Right forelimb (tissue), 1 donor: Measurements from ENCODE around the gene TNS3.
"Not testable (repeated sequence)": the region's sequence is repeated elsewhere in the genome, so short reads cannot be mapped to it uniquely, and the experiment has no call there.

Experiments
- DNase-seq: peaks from one replicate; pipeline ENCODE4 v3.0.0-alpha.2; 2018

Gene TNS3

GRCh38 chr7:47482013-47482875 lies 99.7 kb downstream of the TNS3 start:
- no peak for DNase-seq

GRCh38 chr7:47481541-47482012 lies 100.3 kb downstream of the TNS3 start:
- DNase-seq: no peak

DNA sequence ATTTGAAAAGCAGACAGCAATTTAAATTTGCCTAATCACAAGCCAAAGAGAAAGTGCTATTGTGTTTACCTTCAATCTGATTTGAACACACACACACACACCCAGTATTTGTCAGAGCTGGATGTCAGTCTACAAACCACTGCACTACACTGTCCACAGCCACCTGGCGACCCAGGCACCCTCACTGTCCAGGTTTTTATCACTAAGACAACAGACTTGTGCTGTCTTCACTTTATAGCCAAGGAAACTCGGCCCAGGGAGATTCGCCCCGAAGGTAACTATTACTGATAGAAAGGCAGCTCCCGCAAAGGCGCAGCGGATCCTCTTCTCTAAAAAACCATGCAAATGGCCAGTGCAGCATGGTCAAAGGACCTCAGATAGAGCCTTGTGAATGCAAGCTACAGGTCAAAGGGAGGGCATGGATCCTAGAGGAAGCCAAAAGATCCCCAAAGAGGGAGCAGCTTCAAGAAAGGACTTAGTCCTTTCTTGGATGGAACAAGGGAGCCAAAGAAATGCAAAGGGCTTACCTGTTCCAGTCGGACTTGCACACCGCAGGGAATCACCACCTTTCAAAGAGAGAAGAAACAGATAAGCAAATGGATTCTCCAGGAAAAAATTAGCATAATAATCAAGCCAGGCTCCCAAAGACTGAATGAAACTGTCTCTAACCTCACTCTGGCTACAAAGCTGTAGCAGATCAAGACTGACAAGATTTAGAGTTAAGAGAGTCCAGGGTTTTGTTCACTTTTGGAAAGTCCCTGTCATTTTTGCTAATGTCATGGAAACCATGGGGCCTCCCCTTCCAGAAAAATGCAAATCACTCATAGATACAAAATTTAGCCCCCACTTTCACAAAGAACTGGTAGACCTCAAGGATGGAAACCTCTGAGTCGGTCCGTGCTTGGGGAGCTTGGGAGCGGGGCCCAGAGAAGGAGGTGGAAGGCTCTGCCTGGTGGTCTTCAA lies 101.1 kb downstream of the TNS3 start:
- DNase-seq: no peak

- DNase-seq: no peak
These were observed 101.9 kb downstream of the TNS3 start for GRCh38 chr7:47479821-47480575.

DNA sequence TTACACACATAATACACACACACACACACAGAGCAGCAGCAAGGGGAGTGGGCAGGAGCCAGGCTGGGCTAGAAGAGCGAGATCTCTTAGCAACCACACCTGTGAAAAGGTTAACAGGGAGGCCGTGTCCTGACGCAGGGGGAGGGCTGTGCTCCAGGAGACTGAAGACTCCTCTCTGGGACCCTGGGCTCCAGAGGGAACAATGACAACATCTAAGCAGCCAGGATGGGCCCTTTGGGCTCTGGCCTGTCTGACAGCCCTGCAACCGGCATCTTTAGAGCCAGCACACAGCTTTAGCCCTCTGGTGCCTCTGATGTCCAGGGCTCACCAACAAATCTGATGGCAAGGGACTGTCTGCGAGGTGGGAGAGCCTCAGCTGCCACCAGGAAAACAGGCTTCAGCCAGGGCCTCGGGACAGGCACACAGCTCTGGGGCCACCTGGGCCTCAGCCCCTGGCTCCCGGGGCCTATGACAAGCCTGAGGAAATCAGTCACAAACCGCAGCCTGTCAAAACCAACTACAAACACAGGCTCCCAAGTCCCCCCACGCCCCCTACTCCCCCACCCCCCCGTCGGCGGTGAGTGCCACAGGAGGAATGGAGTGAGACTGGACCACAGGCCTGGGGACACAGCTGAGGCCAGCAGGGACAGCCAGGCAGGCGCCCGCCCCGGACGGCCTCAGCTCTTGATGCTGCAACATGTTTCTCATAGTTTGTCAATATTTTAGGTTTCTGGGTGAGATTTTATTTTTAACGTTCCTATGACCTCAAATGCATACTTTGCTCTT lies 102.8 kb downstream of the TNS3 start:
- no peak for DNase-seq

DNA sequence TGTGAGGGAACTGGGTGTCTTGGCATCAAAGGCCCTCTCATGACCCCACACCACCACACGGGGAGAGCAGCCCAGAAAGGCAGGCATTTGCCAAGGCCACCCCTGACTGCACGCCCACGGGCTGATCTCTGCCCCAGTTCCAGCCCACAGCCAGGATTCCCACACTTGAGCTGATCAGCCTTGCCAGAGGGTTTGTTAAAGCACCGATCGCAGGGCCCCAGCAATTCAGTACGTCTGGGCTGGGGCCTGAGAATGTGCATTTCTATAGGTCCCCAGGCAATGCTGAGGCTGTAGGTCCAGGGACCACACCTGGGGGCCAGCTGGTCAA lies 103.9 kb downstream of the TNS3 start:
- no peak for DNase-seq

DNA sequence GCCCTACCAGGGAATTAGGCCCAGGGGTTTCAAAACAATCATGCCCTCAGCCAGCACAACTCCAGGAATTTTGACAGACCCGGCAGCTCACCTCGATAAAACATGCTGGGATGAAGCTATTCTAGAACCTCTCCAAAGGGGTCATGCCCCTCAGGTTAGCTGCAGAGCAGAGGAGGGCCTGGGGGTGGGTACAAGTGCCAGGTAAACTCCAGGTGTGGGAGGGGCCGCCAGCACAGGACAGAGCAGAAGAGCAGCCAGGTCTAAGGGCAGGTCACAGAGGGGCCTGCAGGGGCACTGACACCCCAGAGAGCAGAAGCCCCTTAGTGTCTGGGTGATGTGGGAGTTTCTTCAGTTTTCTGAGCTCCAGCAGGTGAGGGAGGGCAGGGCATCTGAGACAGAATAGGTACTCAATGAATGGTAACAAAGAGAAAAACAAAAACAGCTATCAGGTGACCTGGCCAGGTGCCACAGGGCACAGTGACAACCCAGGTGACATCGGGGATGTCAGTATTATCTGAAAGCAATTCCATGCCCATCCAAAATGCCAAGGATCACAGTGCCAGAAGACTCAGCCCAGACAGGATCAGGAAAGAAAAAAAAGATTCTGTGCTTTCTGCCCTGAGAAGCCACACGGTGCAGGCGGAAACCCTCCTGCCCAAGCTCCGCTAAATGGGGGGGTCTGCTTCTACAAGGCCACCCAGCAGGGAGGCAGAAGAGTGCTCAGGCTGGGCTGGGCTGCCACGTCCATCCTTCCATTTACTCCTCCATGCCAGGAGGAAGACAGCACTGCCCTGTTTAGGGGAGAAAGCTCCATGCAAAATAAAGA lies 104.5 kb downstream of the TNS3 start:
- DNase-seq: no peak

DNA sequence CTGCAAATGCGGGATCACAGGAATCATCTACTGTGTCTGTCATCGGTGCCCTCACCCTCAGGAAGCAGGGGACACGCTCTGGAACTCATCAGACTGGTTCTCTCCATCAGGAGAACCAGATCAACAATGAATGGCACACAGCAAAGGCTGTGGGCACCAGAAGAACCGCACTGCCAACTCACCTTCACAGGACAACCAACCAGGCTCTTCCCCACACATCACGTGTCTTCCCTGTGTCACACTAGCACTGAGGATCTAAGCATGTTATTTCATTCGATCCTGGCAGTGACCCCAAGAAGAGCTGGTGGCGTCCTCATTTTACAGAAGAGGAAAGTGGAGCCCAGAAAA lies 106.1 kb downstream of the TNS3 start:
- DNase-seq: no peak

GRCh38 chr7:47474937-47475879 lies 106.7 kb downstream of the TNS3 start:
- no peak for DNase-seq

GRCh38 chr7:47474211-47474936 lies 107.5 kb downstream of the TNS3 start:
- DNase-seq: no peak

- DNase-seq: no peak
These were observed 108.3 kb downstream of the TNS3 start for GRCh38 chr7:47473499-47474210.

GRCh38 chr7:47472444-47473157 lies 109.3 kb downstream of the TNS3 start:
- no peak for DNase-seq

DNA sequence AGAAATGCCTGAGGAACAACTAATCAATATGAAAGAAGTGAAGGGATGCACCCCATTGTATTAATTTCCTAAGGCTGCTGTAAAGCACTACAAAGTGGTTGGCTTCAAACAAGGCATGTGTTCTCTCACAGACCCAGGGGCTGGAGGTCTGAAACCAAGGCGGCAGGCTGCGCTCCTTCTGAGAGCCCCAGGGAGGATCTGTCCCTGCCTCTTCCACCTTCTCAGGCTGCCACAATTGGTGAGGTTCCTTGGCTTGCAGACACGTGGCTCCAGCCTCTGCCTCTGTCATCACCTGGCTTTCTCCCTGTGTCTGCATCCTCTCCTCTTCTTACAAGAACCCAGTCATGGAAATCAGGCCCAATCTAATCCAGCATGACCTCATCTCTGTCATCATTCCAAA lies 110.1 kb downstream of the TNS3 start:
- no peak for DNase-seq

DNA sequence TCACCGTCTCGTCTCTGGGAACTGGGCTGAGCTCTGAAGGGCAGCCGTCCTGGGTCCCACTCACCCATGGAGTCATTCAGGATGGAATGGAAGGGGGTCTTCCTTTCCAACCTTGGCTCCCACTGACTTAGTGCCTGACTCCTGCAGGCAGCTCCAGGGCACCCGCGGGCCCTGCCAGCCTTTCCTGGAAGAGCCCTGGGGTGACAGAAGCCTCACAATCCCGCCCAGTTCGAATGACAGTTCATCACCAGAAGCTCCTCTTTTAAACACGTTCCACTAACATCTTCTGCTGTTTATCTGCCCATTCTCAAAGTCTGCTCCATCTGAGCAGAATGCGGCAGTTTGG lies 110.6 kb downstream of the TNS3 start:
- no peak for DNase-seq

DNA sequence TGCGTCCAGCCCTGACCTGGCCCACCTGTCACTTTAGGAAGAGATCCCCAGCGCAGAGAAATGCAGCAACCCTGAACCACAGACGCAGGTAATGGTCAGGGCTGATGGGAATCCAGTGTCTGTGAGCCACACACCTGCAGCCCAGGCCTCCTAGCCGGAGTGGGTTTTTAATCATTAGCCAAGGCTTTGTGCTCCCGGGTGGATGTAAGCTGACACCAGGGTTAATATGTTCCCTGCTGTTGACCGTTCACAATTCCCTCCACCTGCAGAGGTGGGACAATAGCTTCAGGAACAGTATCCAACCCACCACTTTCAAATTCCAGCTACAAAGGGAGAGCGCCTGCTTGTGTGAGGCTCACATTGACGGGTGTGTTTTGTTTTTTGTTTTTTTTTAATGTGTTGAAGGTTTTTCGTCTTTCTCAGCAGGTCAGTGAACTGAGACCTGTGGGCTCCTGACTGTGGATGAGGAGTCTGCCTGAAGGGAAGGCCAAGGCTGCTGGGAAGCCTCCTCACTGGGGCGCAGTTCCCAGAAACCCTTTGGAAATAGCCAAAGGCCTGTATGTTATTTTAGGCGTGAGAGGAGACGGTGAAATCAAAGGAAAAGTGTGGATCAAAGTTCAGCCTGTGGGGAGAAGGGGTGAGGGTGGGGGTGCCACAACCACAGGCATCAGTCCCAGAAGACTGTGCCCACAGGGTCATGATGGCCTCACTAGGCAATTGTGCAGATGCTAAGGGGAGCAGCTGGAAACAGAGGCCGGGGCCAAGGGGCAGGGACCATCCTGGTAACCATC lies 111.1 kb downstream of the TNS3 start:
- DNase-seq: no peak

GRCh38 chr7:47469846-47470245 lies 112.1 kb downstream of the TNS3 start:
- DNase-seq: not testable (repeated sequence)

- no peak for DNase-seq
These were observed 115.1 kb downstream of the TNS3 start for GRCh38 chr7:47466832-47467231.
